Midbrain (tissue), 1 donor: ENCODE data around the gene OR13D1.
"Not testable (repeated sequence)": the region's sequence is repeated elsewhere in the genome, so short reads cannot be mapped to it uniquely, and the experiment has no call there.

Experiments used
- DNase-seq: peaks from one replicate; lab custom pipeline; 2025; lab: John Stamatoyannopoulos, UW

OR13D1 gene, protein sequence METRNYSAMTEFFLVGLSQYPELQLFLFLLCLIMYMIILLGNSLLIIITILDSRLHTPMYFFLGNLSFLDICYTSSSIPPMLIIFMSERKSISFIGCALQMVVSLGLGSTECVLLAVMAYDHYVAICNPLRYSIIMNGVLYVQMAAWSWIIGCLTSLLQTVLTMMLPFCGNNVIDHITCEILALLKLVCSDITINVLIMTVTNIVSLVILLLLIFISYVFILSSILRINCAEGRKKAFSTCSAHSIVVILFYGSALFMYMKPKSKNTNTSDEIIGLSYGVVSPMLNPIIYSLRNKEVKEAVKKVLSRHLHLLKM

DNA sequence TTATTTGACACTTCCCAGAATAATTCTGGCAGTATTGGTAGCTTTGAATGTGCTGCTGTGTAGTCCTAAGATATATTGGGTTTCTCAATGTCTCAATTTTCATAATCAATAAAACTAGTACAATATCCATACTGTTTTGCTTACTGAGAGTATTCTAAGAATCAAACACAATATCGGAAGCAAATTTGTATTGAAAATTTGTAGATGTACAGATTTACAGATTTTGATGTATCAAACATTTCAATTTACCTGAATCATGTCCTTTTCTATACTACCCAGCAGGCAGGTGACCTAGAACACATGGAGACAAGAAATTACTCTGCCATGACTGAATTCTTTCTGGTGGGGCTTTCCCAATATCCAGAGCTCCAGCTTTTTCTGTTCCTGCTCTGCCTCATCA lies at the start of gene OR13D1:
Gene OR13D1, plus strand, starts transcription at position 301 of the 400 bp plus-strand sequence. Its CDS starts 0 bp downstream, at position 301.
- DNase-seq, result no peak

DNA sequence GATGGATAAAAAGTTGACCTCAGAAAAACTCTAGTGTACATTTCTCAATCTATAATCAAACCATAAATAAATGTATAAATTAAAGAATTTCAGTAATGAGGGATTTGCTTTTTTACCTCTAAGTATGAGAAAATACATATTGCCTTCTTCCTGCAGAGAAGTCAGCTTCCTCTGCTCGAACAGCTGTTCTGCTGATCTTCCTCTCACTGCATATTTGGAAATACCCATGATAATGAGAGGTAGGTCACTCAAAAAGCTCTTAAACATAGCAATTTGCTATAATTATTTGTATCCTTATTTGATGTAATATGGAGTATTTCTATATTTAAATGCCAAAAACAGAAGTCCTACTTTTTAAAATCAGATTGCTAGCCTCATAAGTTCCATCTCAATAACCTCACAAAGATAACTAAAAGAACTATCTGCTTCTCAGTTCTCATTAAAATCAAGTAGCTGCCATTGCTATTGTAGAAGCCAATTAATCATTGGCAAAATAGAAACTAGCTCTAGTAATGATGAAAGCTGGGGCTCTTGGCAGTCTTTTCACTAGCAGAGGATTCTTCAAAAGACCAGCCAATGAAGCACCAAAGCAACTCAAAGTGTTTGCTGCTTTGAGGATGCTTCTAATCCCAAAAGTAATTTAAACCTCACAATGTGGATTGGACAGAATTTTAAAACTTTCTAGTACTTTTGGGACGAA lies 35.7 kb upstream of the OR13D1 start:
- DNase-seq, result no peak

DNA sequence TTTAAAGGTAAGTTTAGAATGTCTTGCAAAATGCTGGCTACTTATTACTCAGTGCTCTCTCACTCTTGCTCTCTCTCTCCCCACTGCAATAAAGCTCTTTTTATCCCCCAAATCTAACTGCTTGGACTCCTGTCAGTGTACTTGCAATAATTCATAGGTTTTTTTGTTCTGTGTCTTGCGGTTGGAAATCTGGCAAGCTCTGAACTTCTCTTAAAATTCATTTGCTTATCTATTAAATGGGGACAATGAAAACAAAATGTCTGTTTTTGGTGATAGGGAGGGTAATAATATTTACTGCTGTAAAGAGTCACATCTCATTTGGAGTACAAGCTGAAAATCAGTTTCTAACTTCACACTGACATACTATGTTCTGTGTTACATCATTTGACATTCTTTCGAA lies 18.7 kb upstream of the OR13D1 start:
- no peak for DNase-seq

DNA sequence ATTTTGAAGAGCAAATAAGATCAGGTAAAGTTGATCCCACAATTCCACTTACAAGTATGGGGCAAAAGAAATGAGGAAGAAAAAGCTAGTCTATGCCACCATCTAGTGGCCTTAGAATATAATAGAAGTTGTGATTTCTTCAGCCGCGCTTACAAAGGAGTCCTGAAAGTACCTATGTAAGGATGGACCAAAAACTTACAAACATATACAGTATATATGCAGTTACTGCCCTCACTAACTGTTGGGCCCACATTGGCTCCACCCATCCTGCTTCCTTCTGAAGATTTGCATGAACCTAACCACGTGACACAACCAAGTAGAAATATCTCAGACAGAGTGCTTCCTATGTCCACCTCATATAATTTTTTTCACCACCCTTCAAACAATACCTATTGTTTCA lies 11.7 kb upstream of the OR13D1 start:
- DNase-seq, result peak; percentile 41

GRCh38 chr9:104686081-104686480 lies 8.2 kb upstream of the OR13D1 start:
- no peak for DNase-seq

DNA sequence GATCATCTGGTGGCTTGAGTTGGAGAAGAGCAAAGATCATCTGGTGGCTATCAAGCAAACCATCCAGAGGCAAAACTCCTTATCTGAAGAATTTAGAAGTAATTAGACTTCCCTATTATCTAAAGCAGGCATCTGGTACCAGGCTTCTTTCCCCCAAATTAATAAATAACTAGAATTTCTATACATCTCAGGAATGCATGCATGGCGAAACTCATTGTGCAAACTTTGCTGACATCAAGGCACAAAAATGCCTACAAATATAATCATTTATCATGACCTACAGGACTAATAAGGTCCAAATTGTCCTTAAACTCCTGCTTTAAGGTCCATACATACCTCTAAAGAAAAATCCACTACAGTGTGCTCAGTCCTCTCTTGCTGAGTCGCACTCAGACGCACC lies 6.0 kb downstream of the OR13D1 start:
- DNase-seq, result no peak

GRCh38 chr9:104708737-104709136 lies 14.4 kb downstream of the OR13D1 start:
- not testable (repeated sequence) for DNase-seq

DNA sequence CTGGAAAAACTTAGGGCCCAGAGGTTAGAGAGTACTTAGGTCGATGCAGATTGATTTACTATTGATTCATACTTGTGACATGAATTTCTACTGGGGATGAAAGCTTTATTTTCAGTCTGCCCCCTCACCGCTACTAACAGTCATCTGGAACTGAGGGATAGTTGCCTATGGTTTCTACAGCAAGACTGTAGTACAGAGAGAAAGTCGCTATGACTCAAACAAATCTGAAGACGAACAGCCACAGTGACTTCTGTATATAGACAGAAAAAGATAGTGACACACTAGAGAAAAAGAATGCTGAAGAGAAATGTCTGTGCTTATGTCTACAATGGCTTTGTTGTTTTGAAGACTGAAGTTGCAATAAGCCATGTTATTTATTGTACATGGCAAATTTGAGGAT lies 17.3 kb downstream of the OR13D1 start:
- DNase-seq, result no peak

GRCh38 chr9:104725014-104725413 lies 30.7 kb downstream of the OR13D1 start:
- no peak for DNase-seq

GRCh38 chr9:104738452-104738851 lies 44.1 kb downstream of the OR13D1 start:
- no peak for DNase-seq

DNA sequence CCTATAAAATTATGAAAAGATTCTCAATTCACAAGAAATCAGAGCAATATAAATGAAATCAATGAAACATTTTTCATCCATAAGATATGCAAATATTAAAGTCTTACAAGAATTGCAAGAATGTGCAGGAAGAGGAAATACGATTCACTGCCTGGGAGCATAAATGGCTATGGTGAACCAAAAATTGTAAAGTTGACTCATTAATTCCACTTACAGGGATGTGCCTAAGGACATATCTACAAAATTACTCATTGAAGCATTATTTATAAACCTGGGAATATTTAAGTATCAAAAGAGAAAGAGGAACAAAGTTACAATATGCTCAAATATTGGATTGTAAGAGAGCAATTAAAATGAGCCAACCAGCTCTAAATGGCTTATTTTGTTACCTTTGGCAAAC lies 46.3 kb downstream of the OR13D1 start:
- no peak for DNase-seq

- peak; percentile 78 for DNase-seq
Observed at GRCh38 chr9:104743376-104743985, 49.2 kb downstream of the OR13D1 start.
